HG02798 (cell line): Measurements from ENCODE around the gene HOXC4.

Experiments
- ATAC-seq: cut with Tn5 transposase; IDR thresholded peaks from one replicate; pipeline ENCODE4 v1.9.1; 2021; ENCODE audit warnings: mild to moderate bottlenecking; ENCODE audit not compliant: unreplicated experiment, poor library complexity

HOXC4 gene

DNA sequence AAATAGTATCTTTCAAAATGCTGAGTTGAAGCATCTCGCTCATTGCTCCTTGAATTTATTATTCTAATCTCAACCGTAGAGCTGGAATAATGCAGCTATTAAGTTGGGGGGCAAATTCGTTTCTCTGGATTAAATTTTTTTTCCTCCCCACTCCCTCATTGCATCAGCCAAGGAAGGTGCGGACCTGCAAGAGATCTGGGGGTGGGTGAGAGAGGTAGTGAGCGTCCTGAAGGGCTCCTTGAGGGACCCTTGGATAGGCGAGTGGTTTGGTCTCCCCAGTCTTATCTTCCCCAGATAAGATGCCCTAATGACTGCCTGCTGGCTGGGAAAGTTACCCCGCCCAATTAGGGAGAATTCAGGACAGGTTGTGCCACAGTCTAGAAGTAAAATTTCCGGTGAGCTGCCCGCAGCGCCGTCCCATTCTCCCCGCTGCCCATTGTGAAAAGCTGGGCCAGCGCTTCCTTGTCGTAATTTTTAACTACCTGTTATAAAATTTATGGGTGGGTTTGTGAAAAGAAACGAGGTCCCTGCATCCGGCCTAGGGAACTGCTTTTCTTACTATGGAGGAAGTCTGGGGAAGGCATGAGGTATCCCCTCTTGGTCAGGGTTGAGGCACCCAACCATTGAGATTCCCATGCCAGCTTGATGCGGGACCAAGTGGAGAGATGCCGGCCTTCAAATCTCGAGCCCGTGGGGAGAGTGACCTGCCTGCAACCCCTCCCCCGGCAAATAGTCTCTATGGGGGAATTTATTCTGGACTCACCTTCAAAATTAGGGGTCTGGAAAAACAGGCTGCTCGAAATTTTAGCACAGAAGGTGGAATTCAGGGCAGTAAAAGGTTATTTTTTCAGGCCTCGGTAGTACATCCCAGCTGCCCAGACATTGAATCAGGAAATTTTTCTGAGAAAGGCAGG is 38.4 kb upstream of the HOXC4 start:
- ATAC-seq, result no peak

DNA sequence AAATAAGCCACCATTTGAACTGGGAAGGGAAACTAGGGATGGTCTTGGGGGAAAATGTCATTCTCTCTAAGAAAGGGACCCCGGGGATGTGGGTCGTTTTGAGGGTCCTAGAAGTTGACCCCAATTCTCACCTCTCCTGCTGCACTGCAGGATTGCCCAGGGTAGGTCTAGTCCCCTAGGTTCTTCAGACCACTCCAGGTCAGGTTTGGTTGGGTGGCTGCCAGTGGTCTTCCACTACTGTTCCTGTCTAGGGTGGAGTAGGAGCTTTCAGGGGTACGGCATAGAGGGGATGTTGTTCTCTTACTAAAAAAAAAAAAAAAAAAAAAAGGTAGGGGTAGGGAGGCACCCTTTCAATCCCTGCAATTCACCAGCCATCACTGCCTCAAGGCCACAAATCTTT is 37.6 kb upstream of the HOXC4 start:
- no peak for ATAC-seq

DNA sequence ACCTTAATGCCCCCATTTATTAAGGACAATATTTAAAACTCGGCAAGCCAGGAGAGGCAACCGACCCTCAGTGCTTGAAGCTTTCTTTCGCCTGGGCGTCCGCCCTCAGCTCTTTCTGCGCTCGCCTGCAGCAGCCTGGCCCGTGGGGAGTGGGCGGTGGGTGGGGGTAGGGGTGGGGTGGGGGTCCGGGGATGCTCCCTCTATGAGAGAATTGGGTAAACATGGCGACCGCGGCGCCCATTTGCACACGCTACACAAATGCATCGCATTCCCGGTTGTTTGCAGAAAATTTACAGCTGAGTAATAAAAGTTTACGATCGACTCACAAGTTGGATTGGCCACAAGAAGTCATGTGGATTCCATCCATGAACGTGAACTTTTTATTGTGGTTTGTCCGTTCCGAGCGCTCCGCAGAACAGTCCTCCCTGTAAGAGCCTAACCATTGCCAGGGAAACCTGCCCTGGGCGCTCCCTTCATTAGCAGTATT is 37.1 kb upstream of the HOXC4 start:
- ATAC-seq, result no peak

DNA sequence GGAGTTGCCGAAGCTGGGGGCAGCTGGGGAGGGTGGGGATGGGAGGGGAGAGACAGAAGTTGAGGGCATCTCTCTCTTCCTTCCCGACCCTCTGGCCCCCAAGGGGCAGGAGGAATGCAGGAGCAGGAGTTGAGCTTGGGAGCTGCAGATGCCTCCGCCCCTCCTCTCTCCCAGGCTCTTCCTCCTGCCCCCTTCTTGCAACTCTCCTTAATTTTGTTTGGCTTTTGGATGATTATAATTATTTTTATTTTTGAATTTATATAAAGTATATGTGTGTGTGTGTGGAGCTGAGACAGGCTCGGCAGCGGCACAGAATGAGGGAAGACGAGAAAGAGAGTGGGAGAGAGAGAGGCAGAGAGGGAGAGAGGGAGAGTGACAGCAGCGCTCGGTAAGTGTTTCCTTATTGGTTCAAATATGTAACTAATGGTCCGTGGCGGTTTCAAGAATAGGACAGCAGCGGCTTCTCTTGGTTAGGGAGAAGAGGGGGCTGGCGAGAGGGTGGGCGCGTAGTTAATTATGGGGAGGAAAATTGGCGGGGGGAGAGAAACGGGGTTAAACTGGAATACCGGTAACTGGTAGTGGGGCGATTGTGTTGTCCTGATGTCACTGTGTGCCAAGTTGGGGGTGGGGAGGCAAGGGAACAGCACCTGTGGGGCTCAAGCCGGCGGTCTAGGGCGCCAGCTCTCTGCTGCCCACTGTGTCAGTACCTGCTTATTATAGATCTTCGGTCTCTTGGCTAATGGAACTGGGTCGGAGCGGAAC is 36.4 kb upstream of the HOXC4 start:
- peak; percentile 23 for ATAC-seq

DNA sequence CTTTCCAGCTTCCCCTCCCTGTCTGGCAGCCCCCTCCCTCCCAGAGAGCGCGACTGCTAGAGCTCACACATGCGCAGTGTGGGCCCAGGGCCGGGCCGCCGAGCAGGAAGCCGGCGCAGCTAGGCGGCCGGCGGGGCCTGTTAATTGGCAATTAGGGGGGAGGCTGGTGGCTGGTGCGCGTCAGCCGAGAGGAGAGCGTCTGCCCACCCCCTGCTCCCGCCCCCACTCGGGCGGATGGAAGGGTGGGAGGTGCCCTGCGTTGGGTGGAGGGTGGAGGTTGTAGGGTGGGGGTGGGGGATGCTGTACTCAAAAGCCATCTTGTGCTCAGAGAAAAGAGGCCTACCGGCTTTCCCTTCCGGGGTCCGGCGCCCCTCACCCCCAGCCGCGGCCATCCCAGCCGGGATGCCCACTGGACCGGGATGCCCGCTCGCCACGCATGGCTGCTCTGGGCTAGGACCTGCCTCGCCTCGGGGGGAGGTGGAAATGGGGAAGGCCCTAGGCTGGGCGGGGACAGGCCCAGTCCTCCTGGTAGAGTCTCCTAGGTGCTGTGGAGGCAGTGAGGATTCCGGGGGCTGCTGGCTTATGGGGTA is 35.7 kb upstream of the HOXC4 start:
- peak; percentile 84 for ATAC-seq

DNA sequence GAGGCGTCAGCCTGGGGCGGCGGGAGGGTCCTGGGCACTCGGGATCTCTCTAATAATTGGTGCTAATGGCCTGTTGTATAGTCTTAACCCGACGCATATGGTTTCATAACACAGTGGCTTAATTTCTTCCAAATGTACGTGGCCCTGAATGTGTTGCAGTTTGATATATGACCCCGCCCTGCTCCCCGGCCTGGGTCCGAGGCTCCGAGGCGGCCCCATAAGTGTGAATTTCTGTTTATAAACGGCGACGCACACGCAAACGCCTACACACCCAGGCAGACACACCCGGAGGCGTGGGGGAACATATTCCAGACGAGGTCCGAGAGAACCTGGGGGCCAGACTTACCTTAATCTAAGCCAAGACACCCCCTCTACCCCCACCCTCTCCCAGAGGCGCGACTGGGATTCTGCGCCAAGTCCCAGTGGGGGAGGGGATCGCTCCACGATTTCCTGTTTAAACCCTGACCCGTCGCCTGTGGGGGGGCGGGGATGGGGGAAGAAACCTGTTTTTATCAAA is 35.1 kb upstream of the HOXC4 start:
- no peak for ATAC-seq

DNA sequence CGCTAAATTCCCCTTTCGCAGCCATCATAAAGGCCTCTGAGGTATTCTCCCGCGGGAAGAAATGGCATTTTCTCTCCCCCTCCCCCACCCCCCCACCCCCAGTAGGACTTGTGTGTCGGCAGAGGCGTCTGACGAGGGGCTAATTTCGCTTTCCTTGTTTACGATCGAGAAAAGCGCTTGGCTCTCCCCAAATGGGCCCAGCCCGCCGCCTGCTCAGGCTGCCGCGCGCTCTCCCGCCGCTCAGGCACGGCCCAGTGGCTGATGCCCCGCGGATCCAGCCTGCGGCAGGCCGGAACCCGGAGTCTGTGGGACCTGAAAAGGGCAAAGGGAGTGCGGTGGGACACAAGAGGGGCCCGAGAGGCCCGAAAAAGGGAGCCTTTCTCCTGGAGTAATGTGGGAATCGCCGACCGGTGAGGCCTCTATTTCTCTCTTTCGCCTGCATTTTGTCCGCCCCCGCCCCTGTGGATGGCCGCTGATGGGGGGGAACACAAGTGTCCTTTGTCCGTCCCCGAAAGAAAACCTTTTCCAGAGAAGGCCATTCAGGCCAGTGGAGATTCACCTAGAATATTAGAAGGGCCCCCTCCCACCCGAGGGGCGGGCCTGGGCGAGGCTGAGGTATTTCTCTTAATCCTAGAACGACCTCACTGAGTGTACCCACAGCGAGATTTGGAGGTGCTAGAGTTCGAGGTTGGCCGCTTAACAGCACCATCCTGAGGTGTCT is 34.4 kb upstream of the HOXC4 start:
- ATAC-seq, result no peak

DNA sequence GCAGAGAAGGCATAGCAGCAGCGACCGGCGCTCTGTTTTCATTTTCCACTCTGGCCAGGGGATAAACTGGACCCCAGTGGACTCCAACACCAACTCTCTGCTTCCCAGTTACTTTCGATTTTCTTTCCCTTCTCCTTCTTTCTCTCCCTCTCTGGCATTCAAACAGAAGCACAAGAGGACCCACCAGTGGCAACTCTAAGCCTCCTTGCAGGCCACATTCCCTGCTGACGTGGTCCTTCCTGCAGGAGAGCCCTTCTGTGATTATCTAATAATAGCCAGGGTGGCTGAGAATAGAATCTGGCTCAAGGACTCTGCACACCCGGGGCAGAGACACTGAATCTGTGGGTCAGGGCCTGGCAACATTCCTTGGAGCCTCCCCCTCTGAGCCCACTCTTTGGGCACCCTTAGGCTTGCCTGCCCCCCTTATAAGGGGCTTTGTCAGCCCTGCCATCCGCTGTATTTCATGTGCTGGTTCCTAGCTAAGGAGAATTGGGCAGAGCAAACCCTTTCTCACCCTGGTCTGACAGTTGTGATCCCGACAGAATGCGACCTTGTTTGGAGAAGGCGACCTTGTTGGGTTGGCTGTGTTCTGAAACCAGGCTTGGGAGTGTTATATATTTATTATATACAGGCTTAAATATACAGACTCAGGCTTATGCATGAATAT is 33.6 kb upstream of the HOXC4 start:
- ATAC-seq, result no peak

DNA sequence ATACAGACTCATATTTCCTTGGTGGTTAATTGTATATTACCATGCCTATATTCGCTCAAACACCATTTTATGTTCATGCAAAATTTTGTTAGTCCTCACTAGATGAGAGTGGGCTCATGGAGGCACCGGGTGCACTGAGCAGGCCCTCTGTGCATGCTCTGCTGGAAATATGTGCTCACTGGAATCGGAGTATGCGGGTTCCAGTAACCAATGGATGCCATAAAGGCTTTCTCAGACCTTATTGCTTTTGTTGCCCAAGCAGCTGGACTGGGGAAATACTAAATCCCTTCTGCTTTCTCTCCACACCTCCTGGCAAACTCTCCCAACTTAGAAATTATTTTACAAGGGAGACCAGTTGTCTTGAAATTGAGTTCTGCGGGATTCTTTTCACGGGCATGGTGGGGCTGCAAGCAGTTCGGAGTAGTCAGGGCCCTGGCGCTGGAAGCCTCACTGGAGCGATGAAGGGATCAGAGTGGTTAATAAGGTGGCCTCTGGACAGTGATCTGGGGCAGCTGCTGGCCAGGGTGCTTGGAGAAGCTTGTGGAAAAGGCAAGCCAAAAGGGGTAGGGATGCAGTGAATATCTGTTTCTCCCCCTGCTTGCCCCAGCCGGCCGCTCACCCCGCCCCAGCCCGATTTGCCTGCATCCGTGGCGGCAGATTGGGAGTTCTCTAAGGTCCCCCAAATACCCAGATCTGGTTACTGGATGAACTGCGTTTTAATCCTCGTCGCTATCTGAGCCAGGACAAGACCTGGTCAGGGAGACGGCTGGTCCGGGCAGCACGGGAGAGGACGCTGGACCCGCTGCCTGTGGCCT is 32.8 kb upstream of the HOXC4 start:
- no peak for ATAC-seq

DNA sequence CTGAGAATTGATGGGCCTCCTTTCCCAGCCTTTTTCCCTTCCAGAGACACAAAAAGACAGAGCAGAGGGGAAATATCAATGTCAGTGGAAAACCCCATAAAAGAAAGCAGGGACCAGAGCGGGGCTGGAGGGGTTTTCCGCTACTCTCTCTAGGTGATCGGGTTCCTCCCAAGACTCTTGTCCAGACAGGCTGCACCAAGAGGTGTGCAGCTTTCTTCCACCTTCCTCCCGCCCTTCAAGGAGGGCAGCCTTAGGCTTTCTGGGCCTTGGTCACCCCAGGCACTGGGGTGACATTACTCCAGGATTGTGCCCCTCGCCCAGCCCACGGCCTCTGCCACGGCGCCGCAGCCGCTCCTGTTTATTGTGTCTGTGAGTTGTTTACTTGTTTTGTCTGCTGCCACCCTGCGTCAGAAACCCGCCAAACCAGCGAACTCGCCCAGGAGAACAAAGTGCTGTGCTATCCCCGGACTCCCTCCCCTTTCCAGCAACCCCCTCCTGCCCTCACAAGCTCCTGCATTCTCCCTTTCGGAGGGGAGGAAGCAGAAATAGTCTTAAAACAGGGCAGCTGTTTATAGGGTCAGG is 32.1 kb upstream of the HOXC4 start:
- ATAC-seq, result peak; percentile 32

DNA sequence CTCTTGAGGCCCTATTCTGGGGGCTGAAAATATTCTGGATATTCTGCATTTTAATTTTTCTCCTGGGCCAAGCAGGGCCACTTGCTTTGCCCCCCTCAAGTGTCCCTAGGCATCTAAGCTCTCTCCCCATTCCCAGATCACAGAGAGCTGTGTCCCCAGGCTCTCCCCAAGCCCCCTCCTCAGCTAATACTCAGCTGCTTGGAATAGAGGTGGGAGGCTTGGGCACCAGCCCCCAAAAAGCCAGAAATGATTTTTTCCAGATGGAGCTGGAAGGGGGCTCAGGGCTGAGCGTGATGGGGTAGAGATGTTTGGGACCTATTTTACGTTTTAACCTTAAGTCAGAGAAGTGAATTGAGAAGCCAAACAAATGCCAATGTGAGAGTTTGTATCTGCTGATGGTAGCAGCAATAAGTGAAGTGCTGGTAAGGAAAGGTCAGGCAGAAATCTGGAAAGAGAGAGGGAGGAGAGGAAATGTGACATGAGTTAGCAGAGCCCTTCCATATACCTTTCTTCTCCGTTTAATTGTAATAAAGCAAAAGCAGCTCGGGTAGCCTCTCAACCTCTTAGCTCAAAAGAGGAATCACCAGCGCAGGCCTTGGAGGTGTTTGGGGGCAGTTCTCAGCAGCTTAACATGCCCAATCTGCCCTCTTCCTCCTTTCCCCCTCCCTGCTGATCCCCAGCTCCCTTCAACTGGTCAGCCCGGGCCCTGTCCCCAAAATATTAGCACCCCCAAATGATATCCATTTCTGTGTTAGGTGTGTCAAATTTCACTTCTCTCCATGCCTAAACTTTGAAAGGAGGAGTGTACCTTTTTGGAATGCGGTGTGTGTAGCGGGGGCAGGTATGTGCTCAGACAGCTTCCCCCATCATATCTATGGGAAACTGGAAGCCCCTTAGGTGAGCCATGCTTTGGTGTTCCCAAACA is 30.4 kb upstream of the HOXC4 start:
- ATAC-seq, result no peak

DNA sequence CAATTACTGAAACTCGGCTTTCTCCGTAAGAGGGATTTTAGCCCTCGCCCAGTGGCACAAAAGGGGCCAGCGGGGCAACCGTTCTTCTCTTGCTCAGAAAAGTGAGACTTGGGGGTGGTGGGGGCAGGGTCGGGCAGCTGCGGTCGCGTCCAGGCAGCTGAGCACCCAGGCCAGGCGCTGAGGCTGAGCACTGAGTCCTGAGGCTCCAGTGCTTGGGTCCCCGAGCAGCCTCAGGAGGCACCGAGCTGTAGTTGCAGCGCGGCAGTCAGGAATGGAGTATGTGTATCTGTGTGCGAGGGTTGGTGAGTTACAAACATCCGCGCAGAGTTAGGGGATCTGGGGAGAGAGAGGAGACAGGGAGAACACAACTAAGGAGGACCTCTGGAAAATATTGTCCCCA is 29.5 kb upstream of the HOXC4 start:
- no peak for ATAC-seq

DNA sequence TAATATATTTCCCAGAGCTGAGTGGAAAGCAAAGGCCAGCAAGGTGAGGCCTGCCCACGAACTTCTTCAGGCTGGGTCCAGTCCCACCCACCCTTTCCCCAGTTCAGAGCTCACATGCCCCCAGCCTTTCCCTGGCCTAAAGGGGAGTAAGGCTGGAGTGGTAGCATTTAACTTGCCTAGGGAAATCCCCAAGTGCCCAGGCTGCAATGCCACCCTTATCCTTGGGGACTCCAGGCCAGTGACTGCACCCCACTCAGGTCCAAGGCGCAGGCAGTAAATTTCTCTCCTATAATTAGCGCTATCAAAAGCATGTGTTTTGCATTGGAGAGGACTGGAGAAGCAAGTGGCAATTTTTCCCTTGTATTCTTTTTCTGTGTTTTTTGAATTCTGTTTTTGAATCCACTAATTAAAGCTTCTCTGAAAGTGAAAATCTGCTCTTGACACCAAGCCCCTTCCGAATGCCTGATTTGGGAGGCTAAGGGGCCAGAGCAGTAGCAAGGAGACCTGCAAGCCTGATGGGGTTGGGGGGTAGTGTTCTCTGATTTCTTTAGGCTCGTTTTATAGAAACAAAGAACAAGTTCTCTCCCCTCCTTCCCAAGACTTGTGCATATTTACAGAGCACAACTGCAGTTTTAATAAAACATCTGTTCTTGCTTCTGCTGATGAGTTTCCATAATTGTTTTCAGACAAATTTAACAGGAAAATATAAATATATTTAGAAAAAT is 28.9 kb upstream of the HOXC4 start:
- no peak for ATAC-seq

DNA sequence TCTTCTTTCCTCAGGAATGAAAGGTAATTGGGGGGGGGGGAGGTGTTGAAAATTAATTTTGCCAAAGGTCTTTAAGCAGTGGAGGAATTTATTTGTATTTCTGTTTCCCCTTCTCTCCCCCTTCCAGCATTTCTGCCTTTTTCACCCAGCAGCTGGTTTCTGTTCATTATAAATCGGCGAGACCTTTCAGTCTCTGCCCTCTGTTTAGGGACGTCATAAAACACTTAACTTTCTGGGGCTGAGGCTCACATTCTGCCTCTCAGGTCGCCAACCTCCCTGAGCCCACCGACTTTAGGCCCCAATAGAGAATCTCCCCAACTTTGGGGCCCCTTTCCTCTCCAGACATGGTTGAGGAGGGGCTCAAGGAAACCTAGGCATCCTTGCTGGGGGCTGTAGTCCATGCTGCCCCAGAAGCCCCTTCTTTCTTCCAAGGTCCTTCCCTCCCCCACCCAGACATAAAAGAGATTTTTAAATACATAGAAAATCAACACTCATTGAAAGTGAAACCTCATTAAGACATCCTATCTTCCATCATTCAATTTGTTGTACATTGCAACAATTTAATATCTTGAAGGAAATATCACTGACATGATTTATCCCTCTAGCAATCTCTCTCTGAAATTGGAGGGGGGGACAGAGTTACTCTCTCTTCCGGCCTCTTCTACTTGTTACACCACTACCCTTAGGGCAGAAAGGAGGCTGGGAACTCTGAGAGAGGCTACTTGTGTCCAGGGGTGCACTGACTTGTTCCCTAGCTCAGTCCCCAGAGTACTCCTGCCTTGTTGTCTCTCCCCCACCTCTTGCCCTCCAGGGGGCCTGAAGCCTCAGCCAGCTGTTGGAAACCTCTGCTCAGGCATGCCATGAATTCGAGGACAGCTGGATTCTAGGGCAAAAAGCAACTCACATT is 27.9 kb upstream of the HOXC4 start:
- ATAC-seq, result no peak

DNA sequence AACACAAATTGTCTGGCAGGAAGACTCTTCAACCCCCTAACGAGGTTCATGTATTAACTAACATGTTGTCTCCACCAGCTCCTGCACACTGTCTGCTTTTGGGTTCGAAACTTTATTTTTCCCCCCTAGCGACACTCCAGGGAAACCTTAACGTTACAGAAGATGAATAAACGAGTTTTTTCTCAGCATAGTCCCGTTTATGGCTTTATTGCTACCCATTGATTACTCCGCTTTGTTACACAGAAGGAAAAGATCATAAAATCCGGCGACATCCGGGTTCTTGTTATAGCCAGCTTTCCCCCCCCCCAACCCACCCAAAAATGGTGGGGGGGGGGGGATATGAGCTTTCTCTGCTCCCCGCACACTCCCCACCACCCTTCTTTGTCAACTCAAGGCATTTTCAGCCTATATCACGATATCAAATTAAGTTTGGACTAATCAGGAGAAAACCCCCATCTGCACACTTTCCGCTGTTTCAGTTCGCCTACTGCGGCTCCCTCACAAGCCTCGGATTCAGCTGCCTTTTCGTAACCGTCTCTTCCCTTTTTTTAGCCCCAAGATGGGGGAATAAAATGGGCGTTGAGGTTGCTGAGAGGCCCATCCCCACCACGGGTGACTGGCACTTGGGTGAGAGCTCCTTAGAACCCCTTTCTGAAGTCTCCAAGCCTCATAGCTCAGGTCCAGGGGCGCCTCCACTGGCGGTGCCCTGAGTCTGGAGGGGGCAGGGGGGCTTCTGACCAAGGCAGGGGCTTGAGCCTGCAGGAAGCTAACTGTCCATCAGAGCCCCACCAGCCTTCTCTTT is 26.8 kb upstream of the HOXC4 start:
- ATAC-seq, result no peak
